Tibial nerve (tissue), 4 donors: ENCODE data around the gene CLSTN1. TPM values are rescaled to one million over a fixed set of nuclear protein-coding genes. Genes with fewer than 3 reads are reported as not detected.

Source experiments
- DNase-seq, 2 donors: peaks; one replicate each; pipeline ENCODE4 v3.0.0-alpha.2; 2019; ENCODE audit warnings: low spot score in 2 of 2
- H3K27ac ChIP-seq, 4 donors: fragments of 200-600 bp; sonication (generic) in 3 of 4; one replicate each; pipeline ENCODE4 v1.5.1; 2017 to 2019; ENCODE audit warnings: mild to moderate bottlenecking in 1 of 4
- H3K27me3 ChIP-seq, 2 donors: fragments of 200-600 bp; sonication (generic) in 1 of 2; one replicate each; pipeline versions ENCODE4 v1.5.1 to v1.6.0; 2017 to 2019
- H3K36me3 ChIP-seq, 3 donors: fragments of 200-600 bp; sonication (generic); one replicate each; pipeline ENCODE4 v1.5.1; 2018 to 2019
- H3K4me1 ChIP-seq, 4 donors: fragments of 200-600 bp; sonication (generic) in 3 of 4; one replicate each; pipeline ENCODE4 v1.5.1; 2017 to 2019
- H3K4me3 ChIP-seq, 4 donors: fragments of 200-600 bp; sonication (generic) in 3 of 4; one replicate each; pipeline ENCODE4 v1.5.1; 2017 to 2019; ENCODE audit warnings: mild to moderate bottlenecking in 1 of 4, moderate library complexity in 1 of 4
- H3K9me3 ChIP-seq, 4 donors: fragments of 200-600 bp; sonication (generic) in 3 of 4; one replicate each; pipeline ENCODE4 v1.5.1; 2017 to 2019
- EP300 ChIP-seq, 2 donors: sonication (generic); formaldehyde crosslinking; IDR thresholded peaks; one replicate each; pipeline ENCODE4 v1.6.1; 2017; ENCODE audit warnings: antibody characterized with exemption in 2 of 2, mild to moderate bottlenecking in 1 of 2
- POLR2A ChIP-seq, 2 donors: fragments of 450-650 bp; IDR thresholded peaks; one replicate each; pipeline ENCODE4 v1.6.1; 2017; ENCODE audit warnings: antibody characterized with exemption in 2 of 2, mild to moderate bottlenecking in 2 of 2, moderate library complexity in 2 of 2
- WGBS, 2 donors: methylation state at CpG; one replicate each; pipeline ENCODE4 v1.1.5; 2018; 5-methylcytosine and 5-hydroxymethylcytosine counted together
- total RNA-seq, 4 donors: library from RNA; depleted of rRNA; stranded (reverse); fragments of >200 nt; gene quantifications; one replicate each; pipeline ENCODE4 v1.1.0, GENCODE V29; 2016
- TF ChIP-seq, protein P1 (sequence below), 5 experiments: fragments of 200-600 bp in 3 of 5; fragments of 450-650 bp in 2 of 5; sonication (generic) in 3 of 5; IDR thresholded peaks; one replicate each; pipeline ENCODE4 v1.5.1; 2016 to 2019; ENCODE audit warnings: antibody characterized with exemption in 5 of 5, mild to moderate bottlenecking in 3 of 5, moderate library complexity in 2 of 5

Gene CLSTN1
- total RNA-seq, 4 donors from 2014 or later = 60.9 to 90.6 (median 72.5) TPM

DNA sequence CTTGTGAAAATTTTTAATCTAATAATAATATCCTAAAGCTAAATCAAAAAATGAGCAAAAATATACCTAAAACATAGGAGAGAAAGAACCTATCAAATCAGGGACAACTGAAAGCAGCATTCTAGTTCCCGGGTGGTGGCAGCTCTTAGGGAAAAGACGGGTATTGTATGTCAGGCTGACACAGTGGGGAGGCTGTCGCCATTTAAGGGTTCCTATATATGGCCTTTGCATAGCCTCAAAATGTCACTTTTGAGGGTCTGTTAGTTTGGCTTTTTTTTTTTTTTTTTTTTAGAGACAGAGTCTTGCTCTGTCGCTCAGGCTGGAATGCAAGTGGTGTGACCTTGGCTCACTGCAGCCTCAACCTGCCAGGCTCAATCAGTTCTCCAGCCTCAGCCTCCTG, 6.0 kb downstream of the CLSTN1 start:
- WGBS, 2 donors = 63 to 75% methylated on average over 4 of the region's 4 CpGs
- Histone ChIP-seq H3K27ac (no peak overlapping the region), H3K36me3 (no peaks in the 10 kb centered on the region), H3K4me1 (peaks cover 0 to 36% (median 19%) of the 10 kb centered on the region in 4 donors), H3K9me3 (no peaks in the 10 kb centered on the region), H3K27me3 (no peaks in the 10 kb centered on the region), H3K4me3 (no peak overlapping the region)
- TF ChIP-seq POLR2A (IDR thresholded peaks at IDR 0.05) (no peak), EP300 (IDR thresholded peaks at IDR 0.05) (no peak)
- TF ChIP-seq, protein P1, sequence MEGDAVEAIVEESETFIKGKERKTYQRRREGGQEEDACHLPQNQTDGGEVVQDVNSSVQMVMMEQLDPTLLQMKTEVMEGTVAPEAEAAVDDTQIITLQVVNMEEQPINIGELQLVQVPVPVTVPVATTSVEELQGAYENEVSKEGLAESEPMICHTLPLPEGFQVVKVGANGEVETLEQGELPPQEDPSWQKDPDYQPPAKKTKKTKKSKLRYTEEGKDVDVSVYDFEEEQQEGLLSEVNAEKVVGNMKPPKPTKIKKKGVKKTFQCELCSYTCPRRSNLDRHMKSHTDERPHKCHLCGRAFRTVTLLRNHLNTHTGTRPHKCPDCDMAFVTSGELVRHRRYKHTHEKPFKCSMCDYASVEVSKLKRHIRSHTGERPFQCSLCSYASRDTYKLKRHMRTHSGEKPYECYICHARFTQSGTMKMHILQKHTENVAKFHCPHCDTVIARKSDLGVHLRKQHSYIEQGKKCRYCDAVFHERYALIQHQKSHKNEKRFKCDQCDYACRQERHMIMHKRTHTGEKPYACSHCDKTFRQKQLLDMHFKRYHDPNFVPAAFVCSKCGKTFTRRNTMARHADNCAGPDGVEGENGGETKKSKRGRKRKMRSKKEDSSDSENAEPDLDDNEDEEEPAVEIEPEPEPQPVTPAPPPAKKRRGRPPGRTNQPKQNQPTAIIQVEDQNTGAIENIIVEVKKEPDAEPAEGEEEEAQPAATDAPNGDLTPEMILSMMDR (IDR thresholded peaks at IDR 0.05) = no peak
- DNase-seq = no peak

DNA sequence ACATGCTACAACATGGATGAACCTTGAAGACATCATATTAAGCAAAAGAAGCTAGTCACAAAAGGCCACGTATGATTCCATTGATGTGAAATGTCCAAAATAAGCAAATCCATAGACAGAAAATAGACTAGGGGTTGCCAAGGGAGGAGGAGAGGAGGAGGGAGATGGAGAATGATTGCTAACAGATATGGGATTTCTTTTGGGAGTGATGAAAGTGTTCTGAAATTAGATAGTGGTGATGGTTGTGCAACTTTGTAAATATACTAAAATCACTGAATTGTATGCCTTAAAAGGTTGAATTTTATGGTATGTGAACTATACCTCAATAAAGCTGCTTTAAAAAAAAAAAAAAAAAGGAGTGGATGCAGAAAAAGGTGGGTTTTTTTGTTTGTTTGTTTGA, 7.6 kb downstream of the CLSTN1 start:
- no peaks in the 10 kb centered on the region for H3K9me3 ChIP-seq
- TF ChIP-seq, protein P1 (IDR thresholded peaks at IDR 0.05) = no peak
- no peak for TF ChIP-seq EP300 (IDR thresholded peaks at IDR 0.05)
- TF ChIP-seq POLR2A (IDR thresholded peaks at IDR 0.05) = no peak
- H3K27me3 ChIP-seq = no peaks in the 10 kb centered on the region
- no peak overlapping the region for H3K27ac ChIP-seq
- no peak for DNase-seq
- no peak overlapping the region for H3K4me3 ChIP-seq
- H3K36me3 ChIP-seq = no peaks in the 10 kb centered on the region
- 20 to 32% methylated on average over 1 of the region's 1 CpG for WGBS, 2 donors
- peaks cover 0 to 32% (median 7%) of the 10 kb centered on the region in 4 donors for H3K4me1 ChIP-seq

DNA sequence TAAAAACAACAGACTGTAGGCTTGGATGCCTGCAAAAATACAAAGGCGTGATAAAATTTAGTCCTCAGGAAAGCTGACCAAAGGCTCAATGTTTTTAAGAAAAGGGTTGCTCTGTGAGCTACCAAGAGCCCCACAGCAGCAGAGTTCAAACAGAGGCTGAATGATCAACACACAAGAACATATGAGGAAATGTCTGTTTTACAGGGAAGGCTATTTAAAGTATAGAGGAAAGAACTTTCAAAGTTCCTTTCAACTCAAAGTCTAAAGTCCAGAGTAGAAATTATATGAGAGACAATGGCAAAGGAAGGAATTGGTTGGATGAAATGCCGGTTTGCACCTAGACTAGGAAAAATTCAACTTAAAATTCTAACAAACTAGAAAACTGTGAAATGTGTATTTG, 8.6 kb downstream of the CLSTN1 start:
- DNase-seq = no peak
- WGBS, 2 donors = 71 to 82% methylated on average over 2 of the region's 2 CpGs
- H3K27ac ChIP-seq = no peak overlapping the region

DNA sequence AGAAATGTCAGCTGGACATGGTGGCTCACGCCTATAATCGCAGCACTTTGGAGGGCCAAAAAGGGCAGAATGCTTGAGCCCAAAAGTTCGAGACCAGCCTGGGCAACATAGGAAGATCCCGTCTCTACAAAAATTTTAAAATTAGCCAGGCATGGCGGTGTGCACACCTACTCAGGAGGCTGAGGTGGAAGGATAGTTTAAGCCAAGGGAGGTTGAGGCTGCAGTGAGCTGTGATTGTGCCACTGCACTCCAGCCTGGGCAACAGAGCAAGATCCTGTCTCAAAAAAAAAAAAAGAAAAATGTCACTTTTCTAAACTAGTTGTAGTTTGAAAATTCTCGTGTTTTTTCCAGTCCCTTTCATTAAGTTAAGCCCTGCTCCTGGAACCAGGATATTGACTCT, 9.1 kb downstream of the CLSTN1 start:
- Histone ChIP-seq H3K9me3 (no peaks in the 10 kb centered on the region), H3K4me3 (no peak overlapping the region), H3K4me1 (peaks cover 0 to 33% (median 6%) of the 10 kb centered on the region in 4 donors), H3K27me3 (no peaks in the 10 kb centered on the region), H3K27ac (no peak overlapping the region), H3K36me3 (no peaks in the 10 kb centered on the region)
- TF ChIP-seq, protein P1 (IDR thresholded peaks at IDR 0.05) = no peak
- DNase-seq = no peak
- 80 to 82% methylated on average over 6 of the region's 6 CpGs for WGBS, 2 donors

More for the DNA sequence above, 8.6 kb downstream of the CLSTN1 start:
- H3K27me3 ChIP-seq = no peaks in the 10 kb centered on the region
- H3K36me3 ChIP-seq = no peaks in the 10 kb centered on the region
- peaks cover 0 to 32% (median 6%) of the 10 kb centered on the region in 4 donors for H3K4me1 ChIP-seq
- H3K4me3 ChIP-seq = no peak overlapping the region
- no peaks in the 10 kb centered on the region for H3K9me3 ChIP-seq
- TF ChIP-seq POLR2A (IDR thresholded peaks at IDR 0.05) = no peak

DNA sequence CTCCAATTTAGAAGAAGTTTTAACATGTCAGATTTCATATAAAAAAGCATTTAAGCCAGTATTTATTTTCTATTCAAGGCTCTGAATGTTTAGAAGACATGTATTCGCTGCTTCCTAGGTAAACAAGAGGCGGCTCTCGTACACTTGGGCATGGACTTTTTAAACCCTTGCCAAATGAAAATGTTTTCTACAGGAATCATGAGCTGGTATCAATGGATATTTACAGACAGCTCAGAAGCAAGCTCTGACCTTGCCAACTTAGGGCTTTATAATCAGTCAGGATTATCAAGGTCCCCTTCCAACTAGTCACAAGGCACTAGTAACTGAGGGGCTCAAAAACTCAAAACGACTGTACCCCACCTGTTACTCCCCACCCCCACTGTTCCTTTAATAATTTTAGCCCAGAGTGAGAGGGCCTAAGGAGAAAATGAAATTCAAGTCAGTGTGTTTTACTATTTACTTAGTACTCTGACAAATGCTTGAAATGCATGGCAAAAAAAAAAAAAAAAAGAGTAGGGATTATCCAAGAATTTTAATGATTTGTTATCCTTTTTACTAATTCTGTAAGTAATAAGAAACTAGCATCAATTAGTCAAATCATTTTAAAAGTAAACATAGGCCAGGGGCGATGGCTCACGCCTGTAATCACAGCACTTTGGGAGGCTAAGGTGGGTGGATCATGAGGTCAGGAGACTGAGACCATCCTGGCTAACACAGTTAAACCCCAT, 12.4 kb downstream of the CLSTN1 start:
- Histone ChIP-seq H3K36me3 (no peaks in the 10 kb centered on the region), H3K4me1 (peaks cover 0 to 59% (median 6%) of the 10 kb centered on the region in 4 donors), H3K27me3 (no peaks in the 10 kb centered on the region), H3K27ac (no peak overlapping the region), H3K9me3 (no peaks in the 10 kb centered on the region), H3K4me3 (no peak overlapping the region)
- no peak for DNase-seq
- 61 to 73% methylated on average over 6 of the region's 6 CpGs for WGBS, 2 donors
- TF ChIP-seq POLR2A (IDR thresholded peaks at IDR 0.05) (no peak), EP300 (IDR thresholded peaks at IDR 0.05) (no peak)
- TF ChIP-seq, protein P1 (IDR thresholded peaks at IDR 0.05) = no peak
